Measurements from ENCODE around the gene PTPRM. TPM values are rescaled to one million over a fixed set of nuclear protein-coding genes. Genes with fewer than 3 reads are reported as not detected.

PTPRM gene
- total and polyA plus RNA-seq, 9 donors, result 61.7 to 91.5 (median 66.4) TPM

DNA sequence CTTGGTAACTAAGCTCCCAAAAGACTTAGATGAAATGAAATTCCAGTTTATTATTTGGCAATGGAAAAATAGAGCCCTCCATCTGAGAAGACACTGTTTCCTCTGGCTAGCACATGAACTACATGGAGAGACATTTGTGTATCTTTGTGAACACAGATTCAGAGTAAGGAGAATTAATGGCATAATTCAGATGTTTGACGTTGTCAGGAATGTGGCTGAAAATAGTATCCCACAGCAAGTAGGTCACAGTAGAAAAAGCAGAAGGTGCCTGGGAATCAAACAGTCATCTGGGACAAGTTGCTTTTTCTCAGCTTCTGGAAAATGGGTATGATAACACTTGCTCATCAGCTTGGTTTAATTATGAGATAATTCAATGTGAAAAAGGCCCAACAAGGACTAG is 288.6 kb downstream of the PTPRM start:
- WGBS (ENCODE audit: insufficient coverage), result 29% methylated on average over 1 of the region's 1 CpG
- Histone ChIP-seq H3K9me3 (replicated peaks; ENCODE audit: control insufficient read depth, low read depth, low read length) (peaks cover 2% of the 10 kb centered on the region), H3K36me3 (ENCODE audit: control insufficient read depth, insufficient read depth, low read length) (no peaks in the 10 kb centered on the region), H3K27me3 (ENCODE audit: control insufficient read depth, insufficient read depth, low read length) (no peaks in the 10 kb centered on the region), H3K4me3 (ENCODE audit: low read length) (no peak overlapping the region), H3K27ac (ENCODE audit: low read length) (no peak overlapping the region), H3K4me1 (ENCODE audit: control insufficient read depth, insufficient read depth, low read length) (no peaks in the 10 kb centered on the region)
- DNase-seq, result no peak

DNA sequence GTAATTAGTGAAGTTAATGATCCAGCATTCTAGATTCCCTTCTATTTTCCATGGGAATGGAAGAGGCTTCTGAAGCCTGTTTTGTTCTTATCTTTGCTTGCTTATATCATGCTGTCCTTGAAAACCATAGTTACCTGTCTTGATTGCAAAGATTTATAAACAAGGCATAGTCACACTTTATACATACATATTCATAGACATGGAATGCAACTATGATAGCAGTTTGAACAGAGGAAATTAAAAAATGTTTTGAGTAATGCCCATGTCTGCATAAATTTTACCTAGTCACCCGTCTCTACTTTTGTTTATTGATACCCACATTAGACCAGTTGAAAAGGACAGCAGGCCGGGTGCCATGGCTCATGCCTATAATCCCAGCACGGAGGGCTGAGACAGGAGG is 289.0 kb downstream of the PTPRM start:
- Histone ChIP-seq H3K27me3 (ENCODE audit: control insufficient read depth, insufficient read depth, low read length) (no peaks in the 10 kb centered on the region), H3K9me3 (replicated peaks; ENCODE audit: control insufficient read depth, low read depth, low read length) (peaks cover 2% of the 10 kb centered on the region), H3K36me3 (ENCODE audit: control insufficient read depth, insufficient read depth, low read length) (no peaks in the 10 kb centered on the region), H3K4me3 (ENCODE audit: low read length) (no peak overlapping the region), H3K4me1 (ENCODE audit: control insufficient read depth, insufficient read depth, low read length) (no peaks in the 10 kb centered on the region), H3K27ac (ENCODE audit: low read length) (no peak overlapping the region)
- 93% methylated on average over 3 of the region's 3 CpGs for WGBS (ENCODE audit: insufficient coverage)
- no peak for DNase-seq

DNA sequence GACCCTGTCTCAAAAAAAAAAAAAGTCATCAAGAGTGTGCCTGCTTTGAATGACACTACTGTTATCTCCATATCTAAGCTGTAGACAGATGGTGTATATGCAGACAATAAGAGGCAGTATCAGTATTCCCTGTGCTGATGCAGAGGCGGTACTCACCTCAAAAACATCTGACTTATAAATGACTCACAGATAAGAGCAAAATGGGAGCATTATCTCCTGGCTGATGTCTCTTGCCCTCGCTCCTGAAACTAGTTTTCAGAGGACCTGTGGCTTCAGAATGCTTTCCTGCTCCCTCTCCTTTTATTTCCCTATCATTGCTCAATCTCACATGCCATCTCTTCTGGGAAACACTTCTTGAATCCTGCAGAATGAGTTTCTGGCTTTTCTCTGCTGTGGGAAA is 289.6 kb downstream of the PTPRM start:
- Histone ChIP-seq H3K4me1 (ENCODE audit: control insufficient read depth, insufficient read depth, low read length) (no peaks in the 10 kb centered on the region), H3K27ac (ENCODE audit: low read length) (no peak overlapping the region), H3K9me3 (replicated peaks; ENCODE audit: control insufficient read depth, low read depth, low read length) (peaks cover 2% of the 10 kb centered on the region), H3K4me3 (ENCODE audit: low read length) (no peak overlapping the region), H3K36me3 (ENCODE audit: control insufficient read depth, insufficient read depth, low read length) (no peaks in the 10 kb centered on the region), H3K27me3 (ENCODE audit: control insufficient read depth, insufficient read depth, low read length) (no peaks in the 10 kb centered on the region)
- DNase-seq, result no peak
- 88% methylated on average over 1 of the region's 2 CpGs for WGBS (ENCODE audit: insufficient coverage)

- Histone ChIP-seq H3K36me3 (ENCODE audit: control insufficient read depth, insufficient read depth, low read length) (no peaks in the 10 kb centered on the region), H3K27ac (ENCODE audit: low read length) (no peak overlapping the region), H3K27me3 (ENCODE audit: control insufficient read depth, insufficient read depth, low read length) (no peaks in the 10 kb centered on the region), H3K4me1 (ENCODE audit: control insufficient read depth, insufficient read depth, low read length) (no peaks in the 10 kb centered on the region), H3K4me3 (ENCODE audit: low read length) (no peak overlapping the region), H3K9me3 (replicated peaks; ENCODE audit: control insufficient read depth, low read depth, low read length) (no peaks in the 10 kb centered on the region)
- DNase-seq, result no peak
- no CpG with 5 or more reads among the region's 1 CpG for WGBS (ENCODE audit: insufficient coverage)
These were observed 290.4 kb downstream of the PTPRM start for GRCh38 chr18:7857562-7857961.

DNA sequence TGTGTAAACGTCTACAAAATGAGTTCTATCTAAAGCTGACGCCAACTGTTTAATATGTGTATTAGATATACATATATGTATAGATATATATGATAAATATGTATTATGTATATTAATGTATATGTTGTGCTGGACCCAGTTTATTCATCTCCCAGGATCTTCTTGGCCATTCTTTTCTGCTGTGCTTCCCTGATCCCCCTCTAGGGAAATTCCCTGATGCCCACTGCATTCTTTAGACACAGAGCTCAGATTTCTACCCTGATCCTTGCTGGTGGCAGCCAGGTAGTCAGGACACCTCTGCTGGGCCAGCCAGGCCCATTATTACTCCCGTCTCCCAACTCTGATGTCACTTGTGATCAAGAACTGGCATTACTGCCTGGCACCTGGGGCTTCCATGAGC is 292.0 kb downstream of the PTPRM start:
- Histone ChIP-seq H3K9me3 (replicated peaks; ENCODE audit: control insufficient read depth, low read depth, low read length) (no peaks in the 10 kb centered on the region), H3K4me3 (ENCODE audit: low read length) (no peak overlapping the region), H3K27ac (ENCODE audit: low read length) (no peak overlapping the region), H3K27me3 (ENCODE audit: control insufficient read depth, insufficient read depth, low read length) (no peaks in the 10 kb centered on the region), H3K4me1 (ENCODE audit: control insufficient read depth, insufficient read depth, low read length) (no peaks in the 10 kb centered on the region), H3K36me3 (ENCODE audit: control insufficient read depth, insufficient read depth, low read length) (no peaks in the 10 kb centered on the region)
- WGBS (ENCODE audit: insufficient coverage), result 92% methylated on average over 1 of the region's 3 CpGs
- no peak for DNase-seq

- H3K9me3 ChIP-seq (replicated peaks; ENCODE audit: control insufficient read depth, low read depth, low read length), result no peaks in the 10 kb centered on the region
- no peaks in the 10 kb centered on the region for H3K36me3 ChIP-seq (ENCODE audit: control insufficient read depth, insufficient read depth, low read length)
- DNase-seq, result no peak
- H3K4me3 ChIP-seq (ENCODE audit: low read length), result no peak overlapping the region
- WGBS (ENCODE audit: insufficient coverage), result no CpG with 5 or more reads among the region's 1 CpG
- no peaks in the 10 kb centered on the region for H3K27me3 ChIP-seq (ENCODE audit: control insufficient read depth, insufficient read depth, low read length)
- no peak overlapping the region for H3K27ac ChIP-seq (ENCODE audit: low read length)
- H3K4me1 ChIP-seq (ENCODE audit: control insufficient read depth, insufficient read depth, low read length), result no peaks in the 10 kb centered on the region
These were observed 303.1 kb downstream of the PTPRM start for GRCh38 chr18:7870266-7870665.

DNA sequence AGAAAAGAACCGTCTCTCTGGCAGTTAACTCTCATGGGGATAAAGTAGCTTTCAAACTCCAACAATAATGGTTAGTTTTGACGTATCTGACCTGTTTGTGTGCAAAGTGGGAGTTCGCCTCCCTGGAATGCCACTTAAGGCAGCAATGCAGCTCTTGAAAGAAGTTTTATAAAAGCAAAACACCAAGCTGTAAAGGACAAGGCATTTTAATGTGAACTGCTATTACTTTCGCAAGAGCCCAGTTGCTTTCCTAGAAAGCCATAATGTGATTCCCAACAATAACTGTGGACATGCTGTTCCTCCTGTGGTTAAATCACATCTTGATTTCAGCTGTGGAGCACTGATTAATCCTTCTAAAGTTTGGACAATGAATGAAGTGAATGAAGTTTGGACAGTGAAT is 303.7 kb downstream of the PTPRM start:
- Histone ChIP-seq H3K36me3 (ENCODE audit: control insufficient read depth, insufficient read depth, low read length) (no peaks in the 10 kb centered on the region), H3K4me1 (ENCODE audit: control insufficient read depth, insufficient read depth, low read length) (no peaks in the 10 kb centered on the region), H3K4me3 (ENCODE audit: low read length) (no peak overlapping the region), H3K9me3 (replicated peaks; ENCODE audit: control insufficient read depth, low read depth, low read length) (no peaks in the 10 kb centered on the region), H3K27ac (ENCODE audit: low read length) (no peak overlapping the region), H3K27me3 (ENCODE audit: control insufficient read depth, insufficient read depth, low read length) (no peaks in the 10 kb centered on the region)
- no CpG with 5 or more reads among the region's 4 CpGs for WGBS (ENCODE audit: insufficient coverage)
- DNase-seq, result no peak

- Histone ChIP-seq H3K27ac (ENCODE audit: low read length) (no peak overlapping the region), H3K27me3 (ENCODE audit: control insufficient read depth, insufficient read depth, low read length) (no peaks in the 10 kb centered on the region), H3K9me3 (replicated peaks; ENCODE audit: control insufficient read depth, low read depth, low read length) (peaks cover 2% of the 10 kb centered on the region), H3K36me3 (ENCODE audit: control insufficient read depth, insufficient read depth, low read length) (no peaks in the 10 kb centered on the region), H3K4me3 (ENCODE audit: low read length) (no peak overlapping the region), H3K4me1 (ENCODE audit: control insufficient read depth, insufficient read depth, low read length) (no peaks in the 10 kb centered on the region)
- whole genome bisulfite sequencing (ENCODE audit: insufficient coverage), result no CpG with 5 or more reads among the region's 4 CpGs
- no peak for DNase-seq
These were observed 304.7 kb downstream of the PTPRM start for GRCh38 chr18:7871560-7872456.

DNA sequence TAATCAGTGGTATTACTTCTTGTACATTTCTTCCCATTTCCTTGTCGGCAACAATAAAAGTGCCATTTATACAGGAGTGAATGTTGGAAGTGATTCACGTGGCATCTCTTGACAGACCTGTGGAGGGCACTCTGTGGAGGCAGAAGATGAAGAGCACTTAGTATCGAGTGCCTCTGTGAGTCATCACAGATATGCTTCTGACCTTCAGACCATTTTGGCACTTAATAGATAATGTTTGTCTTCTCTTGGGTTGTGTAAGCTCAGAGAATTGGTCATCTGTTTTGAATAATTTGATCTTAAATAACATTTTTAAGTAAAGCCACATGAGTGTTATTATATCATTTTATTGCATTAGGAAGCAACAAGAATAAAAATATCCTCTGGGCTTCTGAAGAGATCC is 305.5 kb downstream of the PTPRM start:
- peak; percentile 44 for DNase-seq
- H3K27ac ChIP-seq (ENCODE audit: low read length), result no peak overlapping the region
- H3K4me3 ChIP-seq (ENCODE audit: low read length), result no peak overlapping the region
- peaks cover 2% of the 10 kb centered on the region for H3K9me3 ChIP-seq (replicated peaks; ENCODE audit: control insufficient read depth, low read depth, low read length)
- WGBS (ENCODE audit: insufficient coverage), result 60% methylated on average over 1 of the region's 3 CpGs
- no peaks in the 10 kb centered on the region for H3K27me3 ChIP-seq (ENCODE audit: control insufficient read depth, insufficient read depth, low read length)
- no peaks in the 10 kb centered on the region for H3K4me1 ChIP-seq (ENCODE audit: control insufficient read depth, insufficient read depth, low read length)
- H3K36me3 ChIP-seq (ENCODE audit: control insufficient read depth, insufficient read depth, low read length), result no peaks in the 10 kb centered on the region

- Histone ChIP-seq H3K4me1 (ENCODE audit: control insufficient read depth, insufficient read depth, low read length) (no peaks in the 10 kb centered on the region), H3K4me3 (ENCODE audit: low read length) (no peak overlapping the region), H3K36me3 (ENCODE audit: control insufficient read depth, insufficient read depth, low read length) (no peaks in the 10 kb centered on the region), H3K27me3 (ENCODE audit: control insufficient read depth, insufficient read depth, low read length) (no peaks in the 10 kb centered on the region), H3K27ac (ENCODE audit: low read length) (no peak overlapping the region), H3K9me3 (replicated peaks; ENCODE audit: control insufficient read depth, low read depth, low read length) (peaks cover 2% of the 10 kb centered on the region)
- WGBS (ENCODE audit: insufficient coverage), result no CpG with 5 or more reads among the region's 2 CpGs
- DNase-seq, result no peak
These were observed 306.2 kb downstream of the PTPRM start for GRCh38 chr18:7873316-7873715.

All from muscle of leg (tissue), 11 donors.